Stimulated activated CD4-positive, alpha-beta T cell treated with anti-CD3 and anti-CD28 coated beads, TNF-alpha, amount 100 ng/mL, for 24 hours (primary cell): ENCODE data around the gene TACO1.

Experiments used
- DNase-seq, 3 experiments: peaks; one replicate each; pipeline ENCODE4 v3.0.0-alpha.2; 2020; ENCODE audit warnings: low read depth in 3 of 3

Gene TACO1

GRCh38 chr17:63639125-63639524 is 38.4 kb downstream of the TACO1 start:
- no peak for DNase-seq

GRCh38 chr17:63640038-63640437 is 39.3 kb downstream of the TACO1 start:
- no peak for DNase-seq

GRCh38 chr17:63641692-63642448 is 41.2 kb downstream of the TACO1 start:
- DNase-seq, result no peak

- DNase-seq, result no peak
Observed at GRCh38 chr17:63644846-63645245, 44.2 kb downstream of the TACO1 start.

GRCh38 chr17:63645775-63646487 is 45.2 kb downstream of the TACO1 start:
- no peak for DNase-seq

GRCh38 chr17:63646488-63646806 is 45.8 kb downstream of the TACO1 start:
- no peak for DNase-seq

- no peak for DNase-seq
Observed at GRCh38 chr17:63647065-63647725, 46.5 kb downstream of the TACO1 start.

- DNase-seq, result no peak
Observed at GRCh38 chr17:63647936-63648335, 47.2 kb downstream of the TACO1 start.

GRCh38 chr17:63649813-63650212 is 49.1 kb downstream of the TACO1 start:
- DNase-seq, result no peak

GRCh38 chr17:63652106-63652505 is 51.4 kb downstream of the TACO1 start:
- no peak for DNase-seq

GRCh38 chr17:63653050-63653449 is 52.4 kb downstream of the TACO1 start:
- DNase-seq, result no peak

- DNase-seq, result no peak
Observed at GRCh38 chr17:63657786-63658185, 57.1 kb downstream of the TACO1 start.
